KMS-11 (cell line): ENCODE measurements around the gene CYB561D2.

Experiments used
- H2AFZ ChIP-seq: fragments of 200-600 bp; sonication (generic); 2 replicates; pipeline ENCODE4 v1.6.1; 2016; ENCODE audit warnings: antibody characterized with exemption, mixed run types, low read depth
- H3K27ac ChIP-seq: fragments of 200-600 bp; sonication (generic); 2 replicates; pipeline ENCODE4 v1.6.1; 2016; ENCODE audit warnings: mild to moderate bottlenecking, mixed run types
- H3K27me3 ChIP-seq: fragments of 200-600 bp; sonication (generic); 2 replicates; pipeline ENCODE4 v1.6.1; 2017; ENCODE audit warnings: mild to moderate bottlenecking, low read depth, mixed run types, moderate library complexity; ENCODE audit not compliant: insufficient read depth
- H3K36me3 ChIP-seq: fragments of 200-600 bp; sonication (generic); 2 replicates; pipeline ENCODE4 v1.6.1; 2017; ENCODE audit warnings: mild to moderate bottlenecking, mixed run types; ENCODE audit not compliant: insufficient read depth
- H3K4me1 ChIP-seq: fragments of 200-600 bp; sonication (generic); 2 replicates; pipeline ENCODE4 v1.6.1; 2016; ENCODE audit warnings: mild to moderate bottlenecking, low read depth, mixed run types; ENCODE audit not compliant: poor library complexity, severe bottlenecking
- H3K4me2 ChIP-seq: fragments of 200-600 bp; sonication (generic); 2 replicates; pipeline ENCODE4 v1.7.0; 2016; ENCODE audit warnings: mild to moderate bottlenecking, mixed run types
- H3K4me3 ChIP-seq: fragments of 200-600 bp; sonication (generic); IDR thresholded peaks from 2 replicates; pipeline ENCODE4 v1.6.1; 2017; ENCODE audit warnings: low read depth, low read length, mixed read lengths; ENCODE audit not compliant: insufficient read depth
- H3K79me2 ChIP-seq: fragments of 200-600 bp; sonication (generic); 2 replicates; pipeline ENCODE4 v1.6.1; 2016; ENCODE audit warnings: low read depth, mixed run types; ENCODE audit not compliant: insufficient read depth
- H3K9ac ChIP-seq: fragments of 200-600 bp; sonication (generic); 2 replicates; pipeline ENCODE4 v1.6.1; 2016; ENCODE audit warnings: mild to moderate bottlenecking, mixed run types
- H4K20me1 ChIP-seq: fragments of 200-600 bp; sonication (generic); 2 replicates; pipeline ENCODE4 v1.6.1; 2016; ENCODE audit warnings: mild to moderate bottlenecking, mixed run types; ENCODE audit not compliant: insufficient read depth
- TF ChIP-seq, protein P1 (sequence below): fragments of 200-600 bp; sonication (generic); conservative IDR thresholded peaks from 2 replicates; pipeline ENCODE4 v1.6.1; 2017; ENCODE audit warnings: low read depth, mild to moderate bottlenecking, antibody characterized with exemption, low read length, moderate library complexity, mixed read lengths

CYB561D2 gene

DNA sequence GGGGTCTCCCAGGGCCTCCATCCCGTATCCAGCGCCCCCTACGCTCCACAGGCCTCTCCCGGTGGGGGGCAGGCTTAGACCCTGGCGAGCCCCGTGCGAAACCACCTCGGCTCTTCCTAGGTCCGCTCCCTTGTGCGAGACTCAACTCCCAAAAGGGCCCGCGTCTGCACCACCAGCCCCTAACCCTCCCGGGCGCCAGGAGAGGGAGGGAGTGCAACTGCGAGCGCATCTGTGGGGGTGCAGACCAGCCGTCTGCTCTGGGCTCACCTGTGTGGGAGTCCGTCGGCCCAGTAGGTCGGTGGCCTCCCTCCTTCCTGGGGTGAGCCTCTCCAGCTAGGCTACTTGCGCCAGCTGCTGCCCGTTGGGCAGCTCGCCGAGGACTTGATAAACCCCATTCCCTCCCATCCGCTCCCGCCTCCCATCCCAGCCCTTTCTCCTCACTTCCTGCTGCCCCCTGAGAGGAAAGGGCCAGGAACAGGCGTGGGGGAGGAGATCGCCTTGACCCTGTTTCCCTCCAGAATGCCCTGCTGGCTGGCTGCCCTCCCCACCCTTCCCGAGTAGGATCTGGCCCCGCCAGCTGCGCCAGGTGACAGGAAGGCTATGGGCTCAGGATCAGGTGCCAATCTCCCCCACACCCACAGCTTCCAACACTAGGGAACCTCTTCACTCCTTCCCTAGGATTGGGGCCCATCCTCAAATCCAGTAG is 28.1 kb upstream of the CYB561D2 start, which contains the start of gene HYAL2:
Gene HYAL2, minus strand, starts transcription at position 360 of the 706 bp plus-strand sequence. CDS start 2,256 bp downstream, outside the sequence.
- Histone ChIP-seq H3K4me1 (peaks cover 4% of the 10 kb centered on the region), H3K27ac (peak within 1 kb of the TSS; percentile 68), H3K4me2 (0 out of 2 replicates have a peak within 1 kb of the TSS, but pooled peaks have one; percentile 13), H3K9ac (peak within 1 kb of the TSS; percentile 78), H2AFZ (peak within 1 kb of the TSS; percentile 71), H3K79me2 (peaks cover 5% of the 10 kb centered on the region; the same call in 1 of the 2 replicates), H3K36me3 (no peaks in the 10 kb centered on the region), H3K4me3 (no peak within 1 kb of the TSS), H3K27me3 (no peaks in the 10 kb centered on the region), H4K20me1 (no peaks in the 10 kb centered on the region)
- TF ChIP-seq, protein P1, sequence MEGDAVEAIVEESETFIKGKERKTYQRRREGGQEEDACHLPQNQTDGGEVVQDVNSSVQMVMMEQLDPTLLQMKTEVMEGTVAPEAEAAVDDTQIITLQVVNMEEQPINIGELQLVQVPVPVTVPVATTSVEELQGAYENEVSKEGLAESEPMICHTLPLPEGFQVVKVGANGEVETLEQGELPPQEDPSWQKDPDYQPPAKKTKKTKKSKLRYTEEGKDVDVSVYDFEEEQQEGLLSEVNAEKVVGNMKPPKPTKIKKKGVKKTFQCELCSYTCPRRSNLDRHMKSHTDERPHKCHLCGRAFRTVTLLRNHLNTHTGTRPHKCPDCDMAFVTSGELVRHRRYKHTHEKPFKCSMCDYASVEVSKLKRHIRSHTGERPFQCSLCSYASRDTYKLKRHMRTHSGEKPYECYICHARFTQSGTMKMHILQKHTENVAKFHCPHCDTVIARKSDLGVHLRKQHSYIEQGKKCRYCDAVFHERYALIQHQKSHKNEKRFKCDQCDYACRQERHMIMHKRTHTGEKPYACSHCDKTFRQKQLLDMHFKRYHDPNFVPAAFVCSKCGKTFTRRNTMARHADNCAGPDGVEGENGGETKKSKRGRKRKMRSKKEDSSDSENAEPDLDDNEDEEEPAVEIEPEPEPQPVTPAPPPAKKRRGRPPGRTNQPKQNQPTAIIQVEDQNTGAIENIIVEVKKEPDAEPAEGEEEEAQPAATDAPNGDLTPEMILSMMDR = no peak

GRCh38 chr3:50323092-50323600 is 27.5 kb upstream of the CYB561D2 start:
- Histone ChIP-seq H3K9ac (no peak overlapping the region), H3K27me3 (no peaks in the 10 kb centered on the region), H3K27ac (no peak overlapping the region), H3K79me2 (peaks cover 8% of the 10 kb centered on the region; the same call in 1 of the 2 replicates), H4K20me1 (no peaks in the 10 kb centered on the region), H3K36me3 (no peaks in the 10 kb centered on the region), H3K4me3 (no peak overlapping the region), H2AFZ (no peak overlapping the region), H3K4me1 (peaks cover 4% of the 10 kb centered on the region), H3K4me2 (no peak overlapping the region)
- TF ChIP-seq, protein P1 = no peak

DNA sequence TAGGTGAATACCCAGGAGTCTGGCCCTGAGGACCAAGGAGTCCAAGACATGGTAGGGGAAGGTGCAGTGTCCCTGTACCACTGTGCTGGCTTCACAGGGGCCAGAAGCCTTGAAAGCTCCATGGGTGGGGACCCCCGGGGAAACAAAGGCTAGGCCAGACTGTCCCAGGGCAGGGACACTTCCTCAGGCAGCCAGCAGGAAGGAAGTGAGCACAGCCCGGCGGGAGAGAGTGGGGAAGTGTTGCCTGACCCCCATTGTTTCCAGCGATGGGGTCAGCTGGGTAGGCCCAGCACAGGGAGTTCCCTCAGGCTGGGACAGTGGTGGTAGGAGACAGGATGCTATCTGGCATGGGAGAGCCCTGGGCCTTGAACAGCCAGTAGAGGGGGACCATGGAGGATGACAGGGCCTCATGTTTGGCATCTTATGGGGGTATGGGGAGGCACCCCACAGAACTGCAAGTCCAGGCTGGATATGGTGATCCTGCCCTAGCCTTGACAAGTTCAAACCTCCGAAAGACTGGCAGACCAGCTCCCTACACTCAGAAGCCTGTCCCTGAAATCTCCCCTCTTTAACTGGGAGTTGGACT is 27.0 kb upstream of the CYB561D2 start:
- no peak overlapping the region for H2AFZ ChIP-seq
- no peak overlapping the region for H3K27ac ChIP-seq
- TF ChIP-seq, protein P1 = no peak
- no peak overlapping the region for H3K9ac ChIP-seq
- H3K79me2 ChIP-seq = peaks cover 8% of the 10 kb centered on the region; the same call in 1 of the 2 replicates
- H3K4me3 ChIP-seq = no peak overlapping the region
- no peaks in the 10 kb centered on the region for H3K27me3 ChIP-seq
- peaks cover 4% of the 10 kb centered on the region for H3K4me1 ChIP-seq
- no peaks in the 10 kb centered on the region for H3K36me3 ChIP-seq
- no peak overlapping the region for H3K4me2 ChIP-seq
- no peaks in the 10 kb centered on the region for H4K20me1 ChIP-seq

DNA sequence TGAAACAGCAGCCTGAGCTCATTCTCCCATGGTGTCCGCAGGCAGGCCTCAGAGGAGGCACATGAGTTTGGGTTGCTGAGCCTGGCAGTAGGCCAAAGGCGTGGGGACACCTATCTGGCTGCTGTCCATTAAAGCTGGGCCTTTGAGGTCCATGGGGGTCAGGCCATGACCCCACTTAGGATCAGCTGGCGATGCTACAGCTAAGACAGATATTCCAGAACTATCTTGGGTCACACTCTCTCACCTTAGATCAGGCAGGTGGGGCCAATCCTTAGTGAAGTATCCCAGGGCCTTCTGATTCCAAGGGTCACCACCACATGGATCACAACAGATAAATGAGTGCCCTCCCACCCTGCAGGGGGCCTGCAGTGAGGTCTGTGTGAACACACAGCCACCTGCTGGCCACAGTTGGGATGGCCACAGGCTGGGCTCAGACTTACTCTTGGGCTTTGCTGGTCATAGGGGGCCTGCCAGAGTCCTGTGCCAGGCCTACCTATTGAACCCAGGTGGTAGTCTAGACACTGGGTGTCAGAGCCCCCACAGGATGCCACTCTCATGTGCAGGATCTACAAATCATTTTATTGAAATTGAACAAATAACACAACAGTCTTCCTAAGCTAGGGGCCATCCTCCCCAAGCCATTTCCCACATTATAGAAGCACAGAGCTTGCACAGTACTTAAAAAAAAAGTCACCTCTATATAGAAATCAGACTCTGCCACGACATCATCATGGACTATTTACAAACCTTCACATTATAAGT is 26.1 kb upstream of the CYB561D2 start:
- peaks cover 8% of the 10 kb centered on the region; the same call in 1 of the 2 replicates for H3K79me2 ChIP-seq
- H3K27me3 ChIP-seq = no peaks in the 10 kb centered on the region
- peaks cover 4% of the 10 kb centered on the region for H3K4me1 ChIP-seq
- no peak overlapping the region for H2AFZ ChIP-seq
- no peaks in the 10 kb centered on the region for H4K20me1 ChIP-seq
- H3K36me3 ChIP-seq = no peaks in the 10 kb centered on the region
- H3K4me3 ChIP-seq = no peak overlapping the region
- no peak overlapping the region for H3K27ac ChIP-seq
- no peak overlapping the region for H3K9ac ChIP-seq
- TF ChIP-seq, protein P1 = peak; percentile 71
- no peak overlapping the region for H3K4me2 ChIP-seq
